Neural crest cell (in vitro differentiated cells): ENCODE data around the gene NDUFS8. TPM values are rescaled to one million over a fixed set of nuclear protein-coding genes. Genes with fewer than 3 reads are reported as not detected.

Source experiments
- DNase-seq: peaks from one replicate; pipeline ENCODE4 v3.0.0; 2021; ENCODE audit warnings: low read depth, mixed read lengths, low spot score
- H3K27ac Mint-ChIP-seq: one replicate; pipeline ENCODE4 v1.8.0; 2021; ENCODE audit warnings: mild to moderate bottlenecking, mixed read lengths; ENCODE audit not compliant: unreplicated experiment
- H3K27me3 Mint-ChIP-seq: 2 replicates; pipeline ENCODE4 v1.8.0; 2021; ENCODE audit warnings: low read depth, mild to moderate bottlenecking, mixed read lengths
- H3K36me3 Mint-ChIP-seq: 2 replicates; pipeline ENCODE4 v1.8.0; 2021; ENCODE audit warnings: low read depth, mild to moderate bottlenecking, mixed read lengths
- H3K4me1 Mint-ChIP-seq: 2 replicates; pipeline ENCODE4 v1.8.0; 2021; ENCODE audit warnings: mixed read lengths
- H3K4me3 Mint-ChIP-seq: one replicate; pipeline ENCODE4 v1.8.0; 2021; ENCODE audit warnings: mild to moderate bottlenecking, mixed read lengths
- H3K9me3 Mint-ChIP-seq: 2 replicates; pipeline ENCODE4 v1.8.0; 2021; ENCODE audit warnings: mixed read lengths
- CTCF ChIP-seq: fragments of 200-600 bp; sonication (generic); conservative IDR thresholded peaks from 2 replicates; pipeline ENCODE4 v1.5.0; 2021; ENCODE audit warnings: antibody characterized with exemption, mild to moderate bottlenecking
- microRNA-seq: library from miRNA; unstranded; fragments of <30 nt; microRNA quantifications from one replicate; pipeline ENCODE4, GENCODE V29; 2020
- total RNA-seq: library from RNA; stranded (reverse); gene quantifications from 2 replicates; pipeline ENCODE4 v1.2.1, GENCODE V29; 2021

NDUFS8 gene
- total RNA-seq, 1 donor from 2014 or later, result 150 TPM

GRCh38 chr11:68081691-68082090 is 51.2 kb downstream of the NDUFS8 start:
- TF ChIP-seq CTCF, result no peak
- Mint-ChIP-seq H3K27ac (no peak overlapping the region), H3K9me3 (no peaks in the 10 kb centered on the region), H3K27me3 (no peaks in the 10 kb centered on the region), H3K36me3 (peaks cover 7% of the 10 kb centered on the region), H3K4me3 (no peak overlapping the region), H3K4me1 (no peaks in the 10 kb centered on the region)
- DNase-seq, result no peak

GRCh38 chr11:68082481-68082880 is 52.0 kb downstream of the NDUFS8 start:
- H3K4me3 Mint-ChIP-seq, result no peak overlapping the region

GRCh38 chr11:68083517-68083916 is 53.0 kb downstream of the NDUFS8 start:
- H3K4me1 Mint-ChIP-seq, result no peaks in the 10 kb centered on the region
- H3K27ac Mint-ChIP-seq, result no peak overlapping the region
- TF ChIP-seq CTCF, result no peak
- H3K27me3 Mint-ChIP-seq, result no peaks in the 10 kb centered on the region
- peaks cover 4% of the 10 kb centered on the region for H3K36me3 Mint-ChIP-seq
- H3K9me3 Mint-ChIP-seq, result no peaks in the 10 kb centered on the region
- no peak for DNase-seq
- no peak overlapping the region for H3K4me3 Mint-ChIP-seq

More at GRCh38 chr11:68082481-68082880, 52.0 kb downstream of the NDUFS8 start:
- Mint-ChIP-seq H3K36me3 (peaks cover 7% of the 10 kb centered on the region), H3K27me3 (no peaks in the 10 kb centered on the region), H3K27ac (no peak overlapping the region), H3K4me1 (no peaks in the 10 kb centered on the region), H3K9me3 (no peaks in the 10 kb centered on the region)
- DNase-seq, result no peak
- no peak for TF ChIP-seq CTCF

Small RNA genes within 50 kb of the gene (microRNA-seq; reads per million reads assigned to microRNA genes)
- not detected for gene MIR4691
- gene MIR6753, result not detected
- gene MIR7113, result 7.1 reads per million, percentile 8 among the genes with 10 or more reads in this experiment

Other genes with a start within 250 kb of the NDUFS8 start
- gene UNC93B1, start 26.6 kb upstream of the NDUFS8 start, total RNA-seq, result 3.9 and 4.3 TPM in 2 replicates
- gene ALDH3B1, start 20.4 kb upstream of the NDUFS8 start, total RNA-seq, result 0.23 and 0.35 TPM in 2 replicates
- gene TCIRG1, start 8.3 kb downstream of the NDUFS8 start, total RNA-seq, result 8.1 and 10.2 TPM in 2 replicates
- 44.2 and 46.4 TPM in 2 replicates for gene CHKA, start 90.7 kb downstream of the NDUFS8 start, total RNA-seq
- 42.7 and 43.7 TPM in 2 replicates for gene KMT5B, start 182.6 kb downstream of the NDUFS8 start, total RNA-seq
- gene C11orf24, start 241.3 kb downstream of the NDUFS8 start, total RNA-seq, result 54.2 and 54.5 TPM in 2 replicates